ENCODE results near the gene CDK2AP2.
"Not testable (repeated sequence)": the region's sequence is repeated elsewhere in the genome, so short reads cannot be mapped to it uniquely, and the experiment has no call there.

GRCh38 chr11:67465530-67465929 is 42.4 kb downstream of the CDK2AP2 start:
- TF ChIP-seq CTCF (IDR thresholded peaks at IDR 0.05; ENCODE audit: insufficient read depth, low read length, poor library complexity, severe bottlenecking); EZH2phosphoT487 (conservative IDR thresholded peaks at IDR 0.05; ENCODE audit: low read length): not testable (repeated sequence)
